Stomach (tissue), 4 donors: ENCODE measurements around the gene ECHDC1.

Experiments used
- CTCF ChIP-seq, 7 experiments: fragments of 450-650 bp in 4 of 7; fragments of 200-600 bp in 3 of 7; sonication (generic) in 3 of 7; IDR thresholded peaks; one replicate each; pipeline ENCODE4 v1.5.1; 2016 to 2019; ENCODE audit warnings: antibody characterized with exemption in 7 of 7, control low read depth in 2 of 7, mild to moderate bottlenecking in 1 of 7
- EP300 ChIP-seq: sonication (generic); formaldehyde crosslinking; IDR thresholded peaks from one replicate; pipeline ENCODE4 v1.6.1; 2017; ENCODE audit warnings: antibody characterized with exemption
- POLR2A ChIP-seq, 4 donors: fragments of 450-650 bp; IDR thresholded peaks; one replicate each; pipeline ENCODE4 v1.6.1; 2016; ENCODE audit warnings: antibody characterized with exemption in 4 of 4, control low read depth in 2 of 4, mild to moderate bottlenecking in 1 of 4, moderate library complexity in 1 of 4
- POLR2AphosphoS5 ChIP-seq, 3 donors: sonication (generic); formaldehyde crosslinking; IDR thresholded peaks; one replicate each; pipeline ENCODE4 v1.6.1; 2016; ENCODE audit warnings: antibody characterized with exemption in 3 of 3

GRCh38 chr6:127342946-127343808, at the start of gene ECHDC1:
- TF ChIP-seq CTCF (IDR thresholded peaks at IDR 0.05) (no peak), POLR2A (IDR thresholded peaks at IDR 0.05) (no peak), POLR2AphosphoS5 (IDR thresholded peaks at IDR 0.05) (peak in 2 of 3 donors; percentile 10 to 53), EP300 (no peak)
